SU-DHL-6 (cell line): ENCODE measurements around the gene PPWD1.

Source experiments
- H2AFZ ChIP-seq: fragments of 200-600 bp; sonication (generic); 2 replicates; pipeline ENCODE4 v1.6.1; 2014; ENCODE audit warnings: low read depth, mild to moderate bottlenecking, moderate library complexity, mixed read lengths, antibody characterized with exemption, low read length; ENCODE audit not compliant: severe bottlenecking
- H3F3A ChIP-seq: fragments of 200-600 bp; shearing (Covaris generic); 2 replicates; pipeline ENCODE4 v1.6.0; 2016; ENCODE audit warnings: antibody characterized with exemption, mild to moderate bottlenecking; ENCODE audit not compliant: insufficient read depth
- H3K27ac ChIP-seq: fragments of 200-600 bp; sonication (generic); 2 replicates; pipeline ENCODE4 v1.5.1; 2016; ENCODE audit warnings: low read depth, mild to moderate bottlenecking, low read length, moderate library complexity, mixed read lengths
- H3K27me3 ChIP-seq: fragments of 200-600 bp; sonication (generic), shearing (Covaris generic); 2 replicates; pipeline ENCODE4 v1.6.0; 2014; ENCODE audit warnings: mild to moderate bottlenecking, low read length
- H3K36me3 ChIP-seq: fragments of 200-600 bp; sonication (generic); 2 replicates; pipeline ENCODE4 v1.6.1; 2014; ENCODE audit warnings: mild to moderate bottlenecking, low read length, mixed read lengths
- H3K4me2 ChIP-seq: fragments of 300-600, 200-600 bp; shearing (Covaris generic), sonication (generic); 2 replicates; pipeline ENCODE4 v1.6.0; 2014; ENCODE audit warnings: low read length, low read depth, mild to moderate bottlenecking; ENCODE audit not compliant: poor library complexity, severe bottlenecking
- H3K4me3 ChIP-seq: fragments of 200-600 bp; sonication (generic); 2 replicates; pipeline ENCODE4 v1.5.1; 2014; ENCODE audit warnings: antibody characterized with exemption, low read length, mild to moderate bottlenecking, mixed read lengths; ENCODE audit not compliant: insufficient read depth, poor library complexity, severe bottlenecking
- H3K79me2 ChIP-seq: fragments of 200-600 bp; sonication (generic); 2 replicates; pipeline ENCODE4 v1.6.1; 2014; ENCODE audit warnings: mild to moderate bottlenecking, low read length, moderate library complexity; ENCODE audit not compliant: insufficient read depth
- H3K9ac ChIP-seq: fragments of 200-600 bp; sonication (generic); 2 replicates; pipeline ENCODE4 v1.7.0; 2014; ENCODE audit warnings: mild to moderate bottlenecking, low read length
- H3K9me2 ChIP-seq: fragments of 200-600 bp; sonication (generic); replicated peaks from 2 replicates; pipeline ENCODE4 v1.6.1; 2014; ENCODE audit warnings: low read length; ENCODE audit not compliant: insufficient read depth
- H3K9me3 ChIP-seq: fragments of 200-600 bp; sonication (generic); 2 replicates; pipeline ENCODE4 v1.6.1; 2014; ENCODE audit warnings: low read length, mixed read lengths; ENCODE audit not compliant: insufficient read depth
- H4K20me1 ChIP-seq: fragments of 200-600 bp; sonication (generic); 2 replicates; pipeline ENCODE4 v1.6.1; 2014; ENCODE audit warnings: low read depth, mild to moderate bottlenecking, antibody characterized with exemption, low read length, moderate library complexity, mixed read lengths
- EZH2phosphoT487 ChIP-seq: fragments of 200-600 bp; sonication (generic), shearing (Covaris generic); conservative IDR thresholded peaks from 2 replicates; pipeline ENCODE4 v1.6.1; 2018; ENCODE audit warnings: mild to moderate bottlenecking, antibody characterized with exemption, low read length, moderate library complexity, mixed read lengths
- TF ChIP-seq, protein P1 (sequence below): fragments of 200-600 bp; sonication (generic); IDR thresholded peaks from one replicate; pipeline ENCODE4 v1.5.1; 2017; ENCODE audit warnings: antibody characterized with exemption, mild to moderate bottlenecking, low read length, moderate library complexity; ENCODE audit not compliant: insufficient read depth, poor library complexity, severe bottlenecking

The PPWD1 gene

DNA sequence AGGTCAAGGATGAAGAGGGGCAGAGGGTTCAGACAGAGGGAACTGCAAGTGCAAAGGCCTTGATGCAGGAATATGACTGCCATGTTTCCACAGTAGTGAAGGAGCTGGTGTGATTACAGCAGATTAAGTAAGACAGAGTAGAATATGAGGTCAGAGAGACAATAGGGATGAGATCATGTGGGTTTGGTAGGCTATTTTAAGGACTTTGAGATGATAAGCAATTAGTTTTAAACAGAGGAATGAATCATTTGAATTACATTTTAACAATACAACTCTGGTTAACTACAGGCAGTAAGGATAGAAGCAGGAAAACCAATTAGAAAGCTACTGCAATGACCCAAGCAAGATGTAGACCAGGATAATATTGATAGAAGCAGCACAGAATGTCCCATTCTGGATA, 7.8 kb upstream of the PPWD1 start:
- Histone ChIP-seq H3K27ac (no peak overlapping the region), H3K9ac (no peak overlapping the region), H4K20me1 (peaks cover 3% of the 10 kb centered on the region; the same call in 1 of the 2 replicates), H3K4me3 (no peak overlapping the region), H3K9me3 (no peaks in the 10 kb centered on the region), H3K27me3 (no peaks in the 10 kb centered on the region), H3K9me2 (no peaks in the 10 kb centered on the region), H3F3A (peaks cover 13% of the 10 kb centered on the region; the same call in 1 of the 2 replicates), H2AFZ (no peak overlapping the region), H3K79me2 (peaks cover 55% of the 10 kb centered on the region), H3K4me2 (no peak overlapping the region), H3K36me3 (peaks cover 45% of the 10 kb centered on the region)
- no peak for TF ChIP-seq EZH2phosphoT487
- TF ChIP-seq, protein P1, sequence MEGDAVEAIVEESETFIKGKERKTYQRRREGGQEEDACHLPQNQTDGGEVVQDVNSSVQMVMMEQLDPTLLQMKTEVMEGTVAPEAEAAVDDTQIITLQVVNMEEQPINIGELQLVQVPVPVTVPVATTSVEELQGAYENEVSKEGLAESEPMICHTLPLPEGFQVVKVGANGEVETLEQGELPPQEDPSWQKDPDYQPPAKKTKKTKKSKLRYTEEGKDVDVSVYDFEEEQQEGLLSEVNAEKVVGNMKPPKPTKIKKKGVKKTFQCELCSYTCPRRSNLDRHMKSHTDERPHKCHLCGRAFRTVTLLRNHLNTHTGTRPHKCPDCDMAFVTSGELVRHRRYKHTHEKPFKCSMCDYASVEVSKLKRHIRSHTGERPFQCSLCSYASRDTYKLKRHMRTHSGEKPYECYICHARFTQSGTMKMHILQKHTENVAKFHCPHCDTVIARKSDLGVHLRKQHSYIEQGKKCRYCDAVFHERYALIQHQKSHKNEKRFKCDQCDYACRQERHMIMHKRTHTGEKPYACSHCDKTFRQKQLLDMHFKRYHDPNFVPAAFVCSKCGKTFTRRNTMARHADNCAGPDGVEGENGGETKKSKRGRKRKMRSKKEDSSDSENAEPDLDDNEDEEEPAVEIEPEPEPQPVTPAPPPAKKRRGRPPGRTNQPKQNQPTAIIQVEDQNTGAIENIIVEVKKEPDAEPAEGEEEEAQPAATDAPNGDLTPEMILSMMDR = no peak

DNA sequence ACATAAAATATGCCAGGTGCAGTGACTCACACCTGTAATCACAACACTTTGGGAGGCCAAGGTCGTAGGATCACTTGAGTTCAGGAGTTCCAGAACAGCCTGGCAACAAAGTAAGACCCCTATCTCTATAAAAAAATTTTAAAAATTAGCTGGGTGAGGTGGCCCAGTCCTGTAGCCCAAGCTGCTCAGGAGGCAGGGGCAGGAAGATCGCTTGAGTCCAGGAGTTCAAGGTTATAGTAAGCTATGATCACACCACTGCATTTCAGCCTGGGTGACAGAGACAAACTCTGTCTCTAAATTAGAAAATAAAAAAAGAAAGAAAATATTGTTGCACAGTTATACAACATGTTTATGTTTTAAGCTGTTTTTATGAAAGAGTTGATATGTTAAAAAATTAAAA, 6.9 kb upstream of the PPWD1 start:
- H4K20me1 ChIP-seq = peaks cover 3% of the 10 kb centered on the region; the same call in 1 of the 2 replicates
- no peak overlapping the region for H3K9ac ChIP-seq
- TF ChIP-seq, protein P1 = no peak
- TF ChIP-seq EZH2phosphoT487 = no peak
- H3K79me2 ChIP-seq = peaks cover 64% of the 10 kb centered on the region
- no peak overlapping the region for H3K27ac ChIP-seq
- no peaks in the 10 kb centered on the region for H3K27me3 ChIP-seq
- no peaks in the 10 kb centered on the region for H3K9me3 ChIP-seq
- no peak overlapping the region for H3K4me2 ChIP-seq
- H3K36me3 ChIP-seq = peaks cover 50% of the 10 kb centered on the region
- H2AFZ ChIP-seq = no peak overlapping the region
- H3F3A ChIP-seq = peaks cover 15% of the 10 kb centered on the region; the same call in 1 of the 2 replicates
- H3K4me3 ChIP-seq = no peak overlapping the region
- H3K9me2 ChIP-seq = no peaks in the 10 kb centered on the region

DNA sequence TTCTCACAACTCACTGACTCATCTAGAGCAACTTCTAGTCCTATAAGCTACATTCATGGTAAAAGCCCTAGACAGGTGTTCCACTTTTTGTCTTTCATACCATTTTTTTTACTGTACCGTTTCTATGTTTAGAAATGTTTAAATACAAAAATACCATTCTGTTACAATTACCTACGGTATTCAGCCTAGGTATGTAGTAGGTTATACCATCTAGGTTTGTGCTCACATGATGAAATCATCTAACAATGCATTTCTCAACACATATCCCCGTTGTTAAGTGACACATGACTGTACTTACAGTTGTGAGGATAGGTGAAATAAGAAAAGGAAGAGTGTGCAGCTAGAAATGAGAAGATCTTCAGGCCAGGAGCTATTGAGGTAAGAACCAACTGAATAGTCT, 6.4 kb upstream of the PPWD1 start:
- no peak for TF ChIP-seq EZH2phosphoT487
- TF ChIP-seq, protein P1 = no peak
- Histone ChIP-seq H3K9ac (no peak overlapping the region), H3K36me3 (peaks cover 46% of the 10 kb centered on the region), H3K9me3 (no peaks in the 10 kb centered on the region), H3K9me2 (no peaks in the 10 kb centered on the region), H3K27ac (no peak overlapping the region), H3K4me2 (no peak overlapping the region), H3F3A (peaks cover 15% of the 10 kb centered on the region; the same call in 1 of the 2 replicates), H4K20me1 (peaks cover 3% of the 10 kb centered on the region; the same call in 1 of the 2 replicates), H3K27me3 (no peaks in the 10 kb centered on the region), H2AFZ (no peak overlapping the region), H3K4me3 (no peak overlapping the region), H3K79me2 (peaks cover 69% of the 10 kb centered on the region)
